Measurements from ENCODE around the gene MRI1. TPM values are rescaled to one million over a fixed set of nuclear protein-coding genes. Genes with fewer than 3 reads are reported as not detected.

The MRI1 gene
- polyA plus RNA-seq, 2 of the 4 experiments (the other 2 are of a cell fraction): 12.6 to 16.2 TPM

- no peak for DNase-seq (ENCODE audit: low read depth in 1 of 2, low spot score in 1 of 2)
- Histone ChIP-seq H3K4me1 (no peaks in the 10 kb centered on the region), H3K27ac (no peak overlapping the region), H3K9me3 (no peaks in the 10 kb centered on the region), H3K4me3 (no peak overlapping the region), H3K4me2 (no peak overlapping the region)
- TF ChIP-seq HOXB5 (CRISPR knock-in tag; IDR thresholded peaks at IDR 0.05) (no peak), CHD4 (IDR thresholded peaks at IDR 0.05; ENCODE audit: borderline replicate concordance) (no peak), ESRRA (IDR thresholded peaks at IDR 0.05; ENCODE audit: borderline replicate concordance, low read length) (no peak), MYC (IDR thresholded peaks at IDR 0.05; ENCODE audit: borderline replicate concordance, low read length) (no peak), TFCP2L1 (CRISPR knock-in tag; IDR thresholded peaks at IDR 0.05) (no peak), ZSCAN20 (CRISPR knock-in tag; IDR thresholded peaks at IDR 0.05) (no peak), ELK1 (IDR thresholded peaks at IDR 0.05; ENCODE audit: low read depth, low read length) (no peak), EHMT2 (IDR thresholded peaks at IDR 0.05; ENCODE audit: low read depth) (no peak), MAX (IDR thresholded peaks at IDR 0.05) (no peak), PBX3 (IDR thresholded peaks at IDR 0.05) (no peak)
- TF ChIP-seq, protein P1, sequence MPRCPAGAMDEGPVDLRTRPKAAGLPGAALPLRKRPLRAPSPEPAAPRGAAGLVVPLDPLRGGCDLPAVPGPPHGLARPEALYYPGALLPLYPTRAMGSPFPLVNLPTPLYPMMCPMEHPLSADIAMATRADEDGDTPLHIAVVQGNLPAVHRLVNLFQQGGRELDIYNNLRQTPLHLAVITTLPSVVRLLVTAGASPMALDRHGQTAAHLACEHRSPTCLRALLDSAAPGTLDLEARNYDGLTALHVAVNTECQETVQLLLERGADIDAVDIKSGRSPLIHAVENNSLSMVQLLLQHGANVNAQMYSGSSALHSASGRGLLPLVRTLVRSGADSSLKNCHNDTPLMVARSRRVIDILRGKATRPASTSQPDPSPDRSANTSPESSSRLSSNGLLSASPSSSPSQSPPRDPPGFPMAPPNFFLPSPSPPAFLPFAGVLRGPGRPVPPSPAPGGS (IDR thresholded peaks at IDR 0.05): no peak
- WGBS (ENCODE audit: missing lambda C conversion rate): 97% methylated on average over 11 of the region's 35 CpGs
- CTCF ChIA-PET: no interaction called here
- ATAC-seq: peak; percentile 44 to 60; a peak in 4 of 6 replicates
- POLR2A ChIA-PET: no interaction called here
- no peak for FAIRE-seq
Measured at GRCh38 chr19:13817615-13818371, 53.5 kb downstream of the MRI1 start.

DNA sequence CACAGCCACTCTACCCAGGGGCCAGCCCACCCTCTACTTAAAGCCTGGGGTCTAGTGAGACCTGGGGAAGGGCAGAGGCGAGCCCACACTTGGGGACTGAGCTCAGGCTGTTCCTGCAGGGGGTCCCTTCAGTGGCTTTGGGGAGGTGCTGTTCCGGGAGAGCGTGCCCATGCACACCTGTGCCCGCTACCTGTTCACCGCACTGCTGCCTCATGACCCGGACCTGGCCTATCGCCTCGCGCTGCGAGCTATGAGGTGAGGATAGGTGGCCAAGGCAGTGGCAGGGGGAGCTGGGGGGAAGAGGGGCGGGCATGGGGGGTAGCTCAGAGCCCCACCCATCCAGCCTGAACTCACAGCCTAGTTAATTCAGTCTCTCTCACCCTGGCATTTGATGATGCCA lies 54.9 kb downstream of the MRI1 start:
- ChIA-PET POLR2A (interaction anchor here (0.6 kb wide), 1 partner anchor 44 kb away, joined by 3 read pairs; no protein-coding TSS in a partner anchor), CTCF (interaction anchor here (0.8 to 1.2 kb wide), 2 partner anchors 10 to 21 kb away, joined by 3 to 4 read pairs; no protein-coding TSS in a partner anchor)
- no peak overlapping the region for H3K27ac ChIP-seq
- no peaks in the 10 kb centered on the region for H3K4me1 ChIP-seq
- 95% methylated on average over 9 of the region's 11 CpGs for WGBS (ENCODE audit: missing lambda C conversion rate)
- no peak for TF ChIP-seq HOXB13 (CRISPR knock-in tag; IDR thresholded peaks at IDR 0.05; ENCODE audit: low read depth)
- no peak for TF ChIP-seq NFE2L2 (conservative IDR thresholded peaks at IDR 0.05; ENCODE audit: low read length)
- no peak for TF ChIP-seq CBX2 (IDR thresholded peaks at IDR 0.05; ENCODE audit: borderline replicate concordance, low read depth)
- no peak for TF ChIP-seq NR3C1 (IDR thresholded peaks at IDR 0.05)
- no peak for TF ChIP-seq RCOR1 (IDR thresholded peaks at IDR 0.05; ENCODE audit: low read depth, low read length)
- no peak for TF ChIP-seq MAZ (IDR thresholded peaks at IDR 0.05; ENCODE audit: borderline replicate concordance, low read depth, low read length)
- TF ChIP-seq PHF8 (IDR thresholded peaks at IDR 0.05; ENCODE audit: borderline replicate concordance, low read depth): no peak
- TF ChIP-seq GATA3 (IDR thresholded peaks at IDR 0.05; ENCODE audit: borderline replicate concordance): no peak
- no peak for TF ChIP-seq CHD4 (IDR thresholded peaks at IDR 0.05; ENCODE audit: borderline replicate concordance)
- TF ChIP-seq CBX8 (IDR thresholded peaks at IDR 0.05): no peak
- no peak for TF ChIP-seq CEBPB (IDR thresholded peaks at IDR 0.05)
- no peak for TF ChIP-seq ZNF302 (CRISPR knock-in tag; IDR thresholded peaks at IDR 0.05)
- no peak for TF ChIP-seq MAFK (IDR thresholded peaks at IDR 0.05; ENCODE audit: partially characterized antibody)
- TF ChIP-seq USF2 (IDR thresholded peaks at IDR 0.05): no peak
- no peak for TF ChIP-seq SREBF2 (IDR thresholded peaks at IDR 0.05)
- no peak for TF ChIP-seq HDAC2 (IDR thresholded peaks at IDR 0.05)
- TF ChIP-seq ZSCAN20 (CRISPR knock-in tag; IDR thresholded peaks at IDR 0.05): no peak
- no peak for TF ChIP-seq FOSB (CRISPR knock-in tag; IDR thresholded peaks at IDR 0.05)
- no peaks in the 10 kb centered on the region for H3K9me3 ChIP-seq
- no peak for FAIRE-seq
- no peak overlapping the region for H3K4me2 ChIP-seq
- no peak for DNase-seq (ENCODE audit: low read depth in 1 of 2, low spot score in 1 of 2)
- ATAC-seq: no peak
- H3K4me3 ChIP-seq: no peak overlapping the region

All from A549 (cell line).